Stimulated activated CD8-positive, alpha-beta memory T cell treated with anti-CD3 and anti-CD28 coated beads, Interleukin-2, amount 100 ng/mL, for 1 hour (primary cell): Measurements from ENCODE around the gene NCEH1.
A peak's percentile ranks its signal among the peaks of the same experiment; 100 is the strongest.

Source experiments
- DNase-seq, 2 donors: peaks; one replicate each; pipeline ENCODE4 v3.0.0-alpha.2; 2020; ENCODE audit warnings: low read depth in 2 of 2

Gene NCEH1

GRCh38 chr3:172646439-172647015 is 64.3 kb downstream of the NCEH1 start:
- DNase-seq = no peak

DNA sequence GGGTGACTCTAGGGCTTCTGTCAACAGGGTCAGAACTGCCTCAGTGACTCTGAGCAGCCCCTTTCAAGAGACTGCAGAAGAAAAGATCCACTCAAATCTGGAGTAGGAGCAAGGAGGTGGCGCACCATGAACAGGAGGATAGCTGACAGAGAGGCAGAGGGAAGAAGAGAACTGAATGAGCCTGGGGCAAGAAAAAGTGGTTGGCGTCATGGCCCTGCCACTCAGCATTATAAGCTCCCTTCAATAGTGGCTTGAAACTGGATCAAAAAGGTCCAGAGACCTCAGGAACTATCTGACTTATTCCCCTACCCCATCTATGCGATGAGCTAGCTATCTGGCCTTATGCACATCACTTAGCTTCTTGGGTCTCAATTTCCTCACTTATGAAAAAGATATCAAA is 66.6 kb downstream of the NCEH1 start:
- no peak for DNase-seq

DNA sequence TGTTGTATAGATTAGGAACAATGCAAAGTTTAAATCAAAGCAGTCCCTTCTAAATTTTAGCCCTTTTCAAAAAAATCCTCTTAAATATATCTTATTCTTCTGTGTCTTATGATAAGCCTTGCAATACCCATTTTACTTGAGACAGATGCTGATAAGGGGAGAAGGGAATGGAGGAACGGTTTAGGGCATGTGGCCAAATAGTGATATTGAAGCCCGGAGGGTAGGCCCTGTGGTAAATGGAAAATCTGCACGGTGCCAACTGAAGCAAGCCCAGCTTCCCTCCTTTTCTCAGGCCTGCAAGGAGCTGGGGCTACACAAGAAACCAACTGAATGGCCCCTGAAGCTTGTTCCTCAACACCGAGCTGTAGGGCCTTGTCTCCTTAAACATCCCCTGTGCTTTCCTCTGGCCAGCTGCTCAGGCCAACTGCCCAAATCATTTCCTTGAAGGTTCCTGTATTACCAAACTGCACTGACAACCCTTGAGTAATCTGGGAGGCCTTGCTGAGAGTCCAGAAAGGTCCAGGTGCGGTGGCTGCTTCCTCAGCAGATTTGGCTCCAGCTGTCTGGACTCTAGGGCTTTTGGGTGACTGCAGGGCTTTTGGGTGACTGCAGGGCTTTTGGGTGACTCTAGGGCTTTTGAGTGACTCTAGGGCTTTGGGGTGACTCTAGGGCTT is 67.2 kb downstream of the NCEH1 start:
- DNase-seq = no peak

GRCh38 chr3:172641291-172641690 is 69.6 kb downstream of the NCEH1 start:
- DNase-seq = no peak

- DNase-seq = no peak
Measured at GRCh38 chr3:172640751-172641150, 70.1 kb downstream of the NCEH1 start.

GRCh38 chr3:172635588-172635987 is 75.3 kb downstream of the NCEH1 start:
- no peak for DNase-seq

DNA sequence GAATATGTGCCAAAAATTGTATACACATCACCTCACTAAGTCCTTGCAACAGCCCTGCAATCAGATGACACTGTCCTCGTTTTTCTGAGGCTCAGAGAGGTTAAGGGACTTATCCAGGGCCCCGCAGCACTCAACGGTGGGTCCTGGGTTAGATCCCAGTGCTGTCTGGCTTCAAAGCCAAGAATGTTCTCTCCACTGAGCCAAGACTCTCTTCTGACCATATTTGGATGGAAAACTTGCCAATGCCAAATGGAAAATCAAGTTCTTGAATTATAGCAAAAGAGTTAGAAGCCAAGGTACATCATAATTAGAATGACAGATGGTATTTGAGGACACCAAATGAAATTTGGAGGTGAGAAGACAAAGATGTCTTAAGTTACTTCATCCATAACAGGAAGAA is 75.9 kb downstream of the NCEH1 start:
- no peak for DNase-seq

DNA sequence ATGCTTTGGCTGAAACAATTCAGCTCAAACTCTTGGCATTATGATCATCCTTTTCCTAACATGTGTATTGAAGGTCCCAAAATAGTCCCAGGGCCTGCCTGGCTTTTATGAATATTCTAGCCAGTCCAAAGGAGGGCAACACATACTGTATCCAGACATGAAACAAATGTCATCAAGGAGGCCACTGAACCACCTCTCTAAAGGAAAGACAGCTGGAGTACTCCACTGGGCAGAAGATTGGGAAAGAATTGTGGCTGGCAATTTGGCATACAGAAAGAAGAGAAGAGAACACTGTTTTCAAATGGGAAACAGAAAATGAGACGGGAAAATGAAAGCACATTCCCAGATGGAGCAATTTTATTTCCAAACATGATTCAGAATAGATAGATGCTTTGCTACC is 80.6 kb downstream of the NCEH1 start:
- DNase-seq = no peak

- no peak for DNase-seq
Measured at GRCh38 chr3:172629470-172629869, 81.4 kb downstream of the NCEH1 start.

DNA sequence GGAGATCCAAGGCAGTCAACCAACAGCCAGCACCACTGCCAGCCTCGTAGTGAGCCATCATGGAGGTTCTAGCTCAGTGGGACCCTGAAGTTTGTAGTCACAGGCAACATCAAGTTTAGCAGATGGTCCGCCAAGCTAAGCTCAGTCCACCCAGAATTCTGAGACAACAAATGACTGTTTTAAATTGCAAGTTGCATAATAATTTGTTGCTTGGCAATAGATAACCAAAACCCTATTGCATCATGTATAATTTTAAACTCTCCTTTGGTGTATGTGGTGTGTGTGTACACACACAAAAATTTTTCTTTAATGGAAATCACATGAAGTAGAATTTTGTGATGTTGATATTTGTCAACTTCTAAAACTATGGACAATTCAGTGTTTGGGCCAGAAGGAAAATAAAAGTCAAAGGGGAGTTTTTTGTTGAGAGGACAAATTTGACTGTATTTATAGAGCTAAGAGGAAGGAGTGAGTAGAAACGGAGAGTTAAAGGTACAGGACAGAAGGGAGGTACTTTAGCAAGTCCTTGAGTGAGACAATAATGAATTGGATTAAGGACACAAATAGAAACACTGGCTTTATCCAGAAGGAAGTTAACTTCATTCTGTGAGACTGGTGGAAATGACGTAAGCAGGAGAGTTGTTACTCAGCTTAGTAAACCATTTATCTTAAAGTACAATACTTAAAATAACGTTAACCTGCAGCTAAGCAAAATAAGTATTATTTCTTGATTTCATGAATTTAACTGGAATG is 83.6 kb downstream of the NCEH1 start:
- no peak for DNase-seq

- DNase-seq = no peak
Measured at GRCh38 chr3:172626021-172626640, 84.7 kb downstream of the NCEH1 start.

- no peak for DNase-seq
Measured at GRCh38 chr3:172625404-172625803, 85.5 kb downstream of the NCEH1 start.

GRCh38 chr3:172624999-172625398 is 85.9 kb downstream of the NCEH1 start:
- no peak for DNase-seq

- peak in 1 of 2 donors; percentile 14 for DNase-seq
Measured at GRCh38 chr3:172622916-172623700, 87.8 kb downstream of the NCEH1 start.

DNA sequence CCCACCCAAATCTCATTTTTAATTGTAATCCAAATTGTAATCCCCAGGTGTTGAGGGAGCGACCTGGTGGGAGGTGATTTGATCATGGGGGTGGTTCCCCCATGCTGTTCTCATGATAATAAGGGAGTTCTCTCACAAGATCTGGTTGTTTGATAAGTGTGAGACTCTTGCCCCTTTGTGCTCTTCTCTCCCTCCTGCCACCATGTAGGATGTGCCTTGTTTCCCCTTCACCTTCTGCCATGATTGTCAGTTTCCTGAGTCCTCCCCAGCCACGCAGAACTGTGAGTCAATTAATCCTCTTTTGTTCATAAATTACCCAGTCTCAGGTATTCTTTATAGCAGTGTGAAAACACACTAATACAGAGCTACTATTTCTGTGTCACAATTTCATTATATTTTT is 88.7 kb downstream of the NCEH1 start:
- DNase-seq = no peak

DNA sequence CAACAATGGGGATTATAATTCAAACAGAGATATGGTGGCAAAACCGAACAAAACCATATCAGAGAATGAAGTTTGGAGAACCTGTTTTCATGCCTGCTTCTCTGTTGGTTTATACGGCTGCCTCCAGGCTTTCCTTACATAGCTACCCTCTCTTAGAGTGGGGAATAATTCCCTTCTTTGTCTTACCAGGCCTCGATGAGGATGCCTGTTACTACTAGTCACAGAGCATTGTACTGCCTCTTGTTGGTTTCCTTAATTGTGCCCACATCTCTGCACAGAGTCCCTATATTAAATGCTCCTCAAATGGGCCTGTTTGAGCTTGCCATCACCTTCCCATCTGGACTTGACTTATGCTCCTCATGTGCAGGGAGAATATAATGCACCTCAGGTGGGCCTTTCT is 92.9 kb downstream of the NCEH1 start:
- DNase-seq = no peak

- DNase-seq = no peak
Measured at GRCh38 chr3:172617013-172617706, 93.7 kb downstream of the NCEH1 start.

GRCh38 chr3:172616031-172616461 is 94.8 kb downstream of the NCEH1 start:
- no peak for DNase-seq

DNA sequence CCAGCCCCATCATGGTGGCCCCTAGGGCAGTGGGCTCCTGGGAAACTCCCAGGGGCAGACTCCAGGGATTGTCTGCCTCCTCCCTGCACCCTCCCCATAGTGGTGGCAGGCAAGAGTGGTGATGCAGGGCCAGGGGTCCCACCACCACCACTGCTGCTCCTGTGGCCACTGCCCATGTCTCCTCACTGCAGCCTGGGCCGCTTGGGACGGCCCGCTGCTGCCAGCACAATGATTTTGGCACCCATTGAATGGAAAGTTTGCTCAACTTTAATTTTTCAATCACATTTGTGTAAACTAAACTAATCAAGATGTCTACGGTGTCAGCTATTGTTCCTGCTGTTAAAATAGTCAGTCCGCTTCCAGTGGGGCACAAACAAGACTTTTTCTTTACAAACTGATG is 95.6 kb downstream of the NCEH1 start:
- no peak for DNase-seq

GRCh38 chr3:172614340-172615274 is 96.3 kb downstream of the NCEH1 start:
- no peak for DNase-seq
